SU-DHL-6 (cell line): ENCODE data around the gene MAPK6.

Experiments
- CTCF ChIP-seq: fragments of 200-600 bp; sonication (generic); IDR thresholded peaks from one replicate; pipeline ENCODE4 v1.5.1; 2017; ENCODE audit warnings: antibody characterized with exemption, mild to moderate bottlenecking, low read length, moderate library complexity; ENCODE audit not compliant: insufficient read depth, poor library complexity, severe bottlenecking
- EZH2phosphoT487 ChIP-seq: fragments of 200-600 bp; sonication (generic), shearing (Covaris generic); conservative IDR thresholded peaks from 2 replicates; pipeline ENCODE4 v1.6.1; 2018; ENCODE audit warnings: mild to moderate bottlenecking, antibody characterized with exemption, low read length, moderate library complexity, mixed read lengths

- TF ChIP-seq CTCF (no peak), EZH2phosphoT487 (no peak)
Observed at GRCh38 chr15:51982770-51983103, 36.3 kb upstream of the MAPK6 start.
